Peyer's patch (tissue), 4 donors: ENCODE data around the gene SCRN1.

Experiments used
- POLR2A ChIP-seq, 2 donors: fragments of 450-650 bp; IDR thresholded peaks; one replicate each; pipeline ENCODE4 v1.5.1; 2017; ENCODE audit warnings: antibody characterized with exemption in 2 of 2, mild to moderate bottlenecking in 2 of 2, moderate library complexity in 2 of 2
- TF ChIP-seq, protein P1 (sequence below), 6 experiments: fragments of 450-650 bp in 4 of 6; fragments of 200-600 bp in 2 of 6; sonication (generic) in 1 of 6; IDR thresholded peaks; one replicate each; pipeline ENCODE4 v1.5.1; 2017 to 2019; ENCODE audit warnings: antibody characterized with exemption in 6 of 6, mild to moderate bottlenecking in 3 of 6, moderate library complexity in 1 of 6

DNA sequence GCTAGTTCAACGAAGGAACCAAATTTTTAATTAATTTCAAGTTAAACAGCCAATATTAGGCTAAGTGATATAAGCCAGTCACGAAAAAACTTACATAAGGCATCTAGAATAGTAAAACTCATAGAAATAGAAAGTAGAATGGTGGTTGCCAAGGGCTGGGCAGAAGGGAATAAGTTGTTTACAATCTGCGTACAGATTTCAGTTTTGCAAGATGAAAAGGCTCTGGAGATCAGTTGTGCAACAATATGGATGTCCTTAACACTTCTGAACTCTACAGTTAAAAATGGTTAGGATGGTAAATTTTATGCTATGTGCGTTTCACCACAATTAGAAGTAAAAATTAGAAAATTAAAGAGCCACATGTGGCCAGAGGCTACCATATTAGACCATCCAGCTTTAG lies 13.3 kb downstream of the SCRN1 start:
- TF ChIP-seq, protein P1, sequence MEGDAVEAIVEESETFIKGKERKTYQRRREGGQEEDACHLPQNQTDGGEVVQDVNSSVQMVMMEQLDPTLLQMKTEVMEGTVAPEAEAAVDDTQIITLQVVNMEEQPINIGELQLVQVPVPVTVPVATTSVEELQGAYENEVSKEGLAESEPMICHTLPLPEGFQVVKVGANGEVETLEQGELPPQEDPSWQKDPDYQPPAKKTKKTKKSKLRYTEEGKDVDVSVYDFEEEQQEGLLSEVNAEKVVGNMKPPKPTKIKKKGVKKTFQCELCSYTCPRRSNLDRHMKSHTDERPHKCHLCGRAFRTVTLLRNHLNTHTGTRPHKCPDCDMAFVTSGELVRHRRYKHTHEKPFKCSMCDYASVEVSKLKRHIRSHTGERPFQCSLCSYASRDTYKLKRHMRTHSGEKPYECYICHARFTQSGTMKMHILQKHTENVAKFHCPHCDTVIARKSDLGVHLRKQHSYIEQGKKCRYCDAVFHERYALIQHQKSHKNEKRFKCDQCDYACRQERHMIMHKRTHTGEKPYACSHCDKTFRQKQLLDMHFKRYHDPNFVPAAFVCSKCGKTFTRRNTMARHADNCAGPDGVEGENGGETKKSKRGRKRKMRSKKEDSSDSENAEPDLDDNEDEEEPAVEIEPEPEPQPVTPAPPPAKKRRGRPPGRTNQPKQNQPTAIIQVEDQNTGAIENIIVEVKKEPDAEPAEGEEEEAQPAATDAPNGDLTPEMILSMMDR (IDR thresholded peaks at IDR 0.05): no peak
- no peak for TF ChIP-seq POLR2A (IDR thresholded peaks at IDR 0.05)
